Subcutaneous adipose tissue (tissue), 4 donors: ENCODE results near the gene SHLD1. TPM values are rescaled to one million over a fixed set of nuclear protein-coding genes. Genes with fewer than 3 reads are reported as not detected.

Experiments used
- small RNA-seq: library from RNA; depleted of rRNA; stranded (forward); fragments of <200 nt; gene quantifications from one replicate; pipeline ENCODE3, GENCODE V24; 2016
- total RNA-seq, 4 donors: library from RNA; depleted of rRNA; stranded (reverse); fragments of >200 nt; gene quantifications; one replicate each; pipeline ENCODE4 v1.1.0, GENCODE V29; 2016
- TF ChIP-seq, protein P1 (sequence below): fragments of 450-650 bp; IDR thresholded peaks from one replicate; pipeline ENCODE4 v1.5.1; 2016; ENCODE audit warnings: low read depth, mild to moderate bottlenecking, control low read depth, antibody characterized with exemption, moderate library complexity

The SHLD1 gene
- total RNA-seq, 4 donors from 2014 or later = 1.3 to 7.7 (median 2.9) TPM

GRCh38 chr20:5899444-5899843 is 149.2 kb downstream of the SHLD1 start:
- TF ChIP-seq, protein P1, sequence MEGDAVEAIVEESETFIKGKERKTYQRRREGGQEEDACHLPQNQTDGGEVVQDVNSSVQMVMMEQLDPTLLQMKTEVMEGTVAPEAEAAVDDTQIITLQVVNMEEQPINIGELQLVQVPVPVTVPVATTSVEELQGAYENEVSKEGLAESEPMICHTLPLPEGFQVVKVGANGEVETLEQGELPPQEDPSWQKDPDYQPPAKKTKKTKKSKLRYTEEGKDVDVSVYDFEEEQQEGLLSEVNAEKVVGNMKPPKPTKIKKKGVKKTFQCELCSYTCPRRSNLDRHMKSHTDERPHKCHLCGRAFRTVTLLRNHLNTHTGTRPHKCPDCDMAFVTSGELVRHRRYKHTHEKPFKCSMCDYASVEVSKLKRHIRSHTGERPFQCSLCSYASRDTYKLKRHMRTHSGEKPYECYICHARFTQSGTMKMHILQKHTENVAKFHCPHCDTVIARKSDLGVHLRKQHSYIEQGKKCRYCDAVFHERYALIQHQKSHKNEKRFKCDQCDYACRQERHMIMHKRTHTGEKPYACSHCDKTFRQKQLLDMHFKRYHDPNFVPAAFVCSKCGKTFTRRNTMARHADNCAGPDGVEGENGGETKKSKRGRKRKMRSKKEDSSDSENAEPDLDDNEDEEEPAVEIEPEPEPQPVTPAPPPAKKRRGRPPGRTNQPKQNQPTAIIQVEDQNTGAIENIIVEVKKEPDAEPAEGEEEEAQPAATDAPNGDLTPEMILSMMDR = no peak

DNA sequence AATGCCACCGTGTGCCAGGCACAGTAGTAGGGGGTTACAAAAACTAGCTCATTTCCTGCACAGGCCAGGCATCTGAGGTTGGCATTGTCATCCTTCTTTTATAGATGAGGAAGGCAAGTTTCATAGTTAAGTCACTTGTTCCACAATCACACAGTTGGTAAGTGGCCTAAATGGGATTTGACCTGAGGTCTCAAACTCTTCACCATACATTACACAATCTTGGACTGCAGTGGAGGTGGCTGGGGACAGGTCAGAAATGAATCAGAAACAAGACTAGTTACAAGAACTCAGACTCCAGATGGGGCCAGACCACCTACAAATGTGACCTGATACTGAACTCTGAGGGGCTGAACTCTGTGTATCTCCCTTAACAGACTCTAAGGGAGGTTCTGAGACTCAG is 150.7 kb downstream of the SHLD1 start:
- TF ChIP-seq, protein P1 = no peak

DNA sequence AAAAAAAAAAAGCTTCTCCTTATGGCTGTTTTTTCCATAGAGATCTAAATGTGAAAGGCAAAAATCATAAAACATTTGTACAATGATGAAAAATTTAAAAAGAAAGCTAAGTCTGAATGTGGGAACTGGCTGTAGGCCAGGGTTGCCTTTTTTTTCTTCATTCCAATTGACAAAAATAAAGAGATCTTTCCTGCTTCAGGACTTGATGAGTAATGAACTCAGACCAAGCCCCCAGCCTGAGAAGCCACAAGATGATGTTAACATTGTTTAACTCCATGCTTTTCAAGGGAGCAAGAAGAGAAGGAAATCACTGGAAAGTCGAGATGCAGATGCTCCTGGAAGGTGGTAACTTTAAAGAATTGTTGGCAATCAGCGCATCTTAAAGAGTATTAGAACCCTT is 158.8 kb downstream of the SHLD1 start:
- TF ChIP-seq, protein P1 = no peak

GRCh38 chr20:5910186-5910585 is 160.0 kb downstream of the SHLD1 start:
- TF ChIP-seq, protein P1 = no peak

- TF ChIP-seq, protein P1 = no peak
Measured at GRCh38 chr20:5913166-5913565, 163.0 kb downstream of the SHLD1 start.

Small RNA genes within 50 kb of the gene (small RNA-seq; reads per million reads assigned to genes)
- not detected for gene RNU1-55P

Other genes with a start within 250 kb of the SHLD1 start
- gene GPCPD1, start 139.4 kb upstream of the SHLD1 start, total RNA-seq = 10 to 100 TPM; 18.3 to 40.3 (median 28.4) TPM
- not detected for gene CHGB, start 161.1 kb downstream of the SHLD1 start, total RNA-seq
- gene TRMT6, start 200.1 kb downstream of the SHLD1 start, total RNA-seq = 1 to 10 TPM; 6.4 to 9.6 (median 8.1) TPM
- 1 to 10 TPM; 5.1 to 6.7 (median 5.5) TPM for gene MCM8, start 200.3 kb downstream of the SHLD1 start, total RNA-seq